GM19328 (cell line): Measurements from ENCODE around the gene GRPEL2.
A peak's percentile ranks its signal among the peaks of the same experiment; 100 is the strongest.

Experiments used
- ATAC-seq: cut with Tn5 transposase; IDR thresholded peaks from one replicate; pipeline ENCODE4 v1.9.1; 2021; ENCODE audit warnings: mild to moderate bottlenecking, moderate library complexity; ENCODE audit not compliant: unreplicated experiment

GRPEL2 gene

GRCh38 chr5:149355688-149356087 is 10.4 kb downstream of the GRPEL2 start:
- no peak for ATAC-seq

GRCh38 chr5:149356391-149356790 is 11.1 kb downstream of the GRPEL2 start:
- no peak for ATAC-seq

- peak; percentile 100 for ATAC-seq
Observed at GRCh38 chr5:149357370-149358293, 12.3 kb downstream of the GRPEL2 start, which contains the start of gene PCYOX1L. TSS of gene PCYOX1L (plus strand) at chr5:149358046. CDS start at chr5:149358069, 23 bp downstream.

- ATAC-seq, result peak; percentile 1
Observed at GRCh38 chr5:149358294-149358651, 13.0 kb downstream of the GRPEL2 start.

- ATAC-seq, result no peak
Observed at GRCh38 chr5:149358868-149359495, 13.7 kb downstream of the GRPEL2 start.

GRCh38 chr5:149360272-149360671 is 15.0 kb downstream of the GRPEL2 start:
- no peak for ATAC-seq

- ATAC-seq, result no peak
Observed at GRCh38 chr5:149362541-149362940, 17.2 kb downstream of the GRPEL2 start.

- no peak for ATAC-seq
Observed at GRCh38 chr5:149363358-149363757, 18.1 kb downstream of the GRPEL2 start.

- no peak for ATAC-seq
Observed at GRCh38 chr5:149363936-149364335, 18.6 kb downstream of the GRPEL2 start.

GRCh38 chr5:149364719-149365118 is 19.4 kb downstream of the GRPEL2 start:
- no peak for ATAC-seq

- ATAC-seq, result no peak
Observed at GRCh38 chr5:149365418-149365817, 20.1 kb downstream of the GRPEL2 start.

- no peak for ATAC-seq
Observed at GRCh38 chr5:149366169-149366729, 20.9 kb downstream of the GRPEL2 start.

GRCh38 chr5:149367249-149367971 is 22.1 kb downstream of the GRPEL2 start:
- no peak for ATAC-seq

- ATAC-seq, result no peak
Observed at GRCh38 chr5:149367972-149368645, 22.8 kb downstream of the GRPEL2 start.

GRCh38 chr5:149370878-149371277 is 25.6 kb downstream of the GRPEL2 start:
- no peak for ATAC-seq

- peak; percentile 78 for ATAC-seq
Observed at GRCh38 chr5:149371296-149371962, 26.1 kb downstream of the GRPEL2 start.

- ATAC-seq, result no peak
Observed at GRCh38 chr5:149372076-149372795, 26.9 kb downstream of the GRPEL2 start.

GRCh38 chr5:149372932-149373331 is 27.6 kb downstream of the GRPEL2 start:
- ATAC-seq, result no peak

- no peak for ATAC-seq
Observed at GRCh38 chr5:149374303-149374702, 29.0 kb downstream of the GRPEL2 start.
